Measurements from ENCODE around the gene CHRND. TPM values are rescaled to one million over a fixed set of nuclear protein-coding genes. Genes with fewer than 3 reads are reported as not detected.
"Not testable (repeated sequence)": the region's sequence is repeated elsewhere in the genome, so short reads cannot be mapped to it uniquely, and the experiment has no call there.

Gene CHRND
- total RNA-seq, 4 donors from 2014 or later: not detected

DNA sequence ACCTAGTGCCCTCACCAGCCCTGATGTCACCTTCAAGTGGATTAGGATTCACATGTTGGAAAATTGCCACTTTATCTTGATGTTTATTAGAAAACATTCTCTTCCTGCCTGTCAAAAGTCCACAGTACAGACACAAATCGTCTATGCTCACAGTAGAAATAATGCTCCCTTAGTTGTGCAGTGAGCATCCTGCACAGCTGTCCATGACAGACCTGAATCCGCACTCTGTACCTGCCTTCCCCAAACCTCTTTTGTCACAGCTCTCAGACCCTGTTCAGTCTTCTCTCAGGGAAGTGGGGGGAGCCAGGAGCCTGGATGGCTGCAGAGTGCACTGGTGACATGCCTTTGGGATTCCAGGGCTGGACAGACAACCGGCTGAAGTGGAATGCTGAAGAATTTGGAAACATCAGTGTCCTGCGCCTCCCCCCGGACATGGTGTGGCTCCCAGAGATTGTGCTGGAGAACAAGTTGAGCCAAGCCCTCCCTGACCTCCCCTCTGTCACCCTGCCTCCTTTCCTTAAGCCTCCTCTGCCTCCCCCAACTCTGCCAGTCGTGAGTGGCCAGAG is 2.0 kb downstream of the CHRND start:
- Histone ChIP-seq H3K4me1 (peaks cover 0 to 12% (median 6%) of the 10 kb centered on the region in 4 donors), H3K9me3 (no peaks in the 10 kb centered on the region), H3K4me3 (no peak overlapping the region), H3K27me3 (peaks cover 0 to 18% of the 10 kb centered on the region in 2 donors), H3K27ac (no peak overlapping the region), H3K36me3 (no peaks in the 10 kb centered on the region)
- TF ChIP-seq, protein P1, sequence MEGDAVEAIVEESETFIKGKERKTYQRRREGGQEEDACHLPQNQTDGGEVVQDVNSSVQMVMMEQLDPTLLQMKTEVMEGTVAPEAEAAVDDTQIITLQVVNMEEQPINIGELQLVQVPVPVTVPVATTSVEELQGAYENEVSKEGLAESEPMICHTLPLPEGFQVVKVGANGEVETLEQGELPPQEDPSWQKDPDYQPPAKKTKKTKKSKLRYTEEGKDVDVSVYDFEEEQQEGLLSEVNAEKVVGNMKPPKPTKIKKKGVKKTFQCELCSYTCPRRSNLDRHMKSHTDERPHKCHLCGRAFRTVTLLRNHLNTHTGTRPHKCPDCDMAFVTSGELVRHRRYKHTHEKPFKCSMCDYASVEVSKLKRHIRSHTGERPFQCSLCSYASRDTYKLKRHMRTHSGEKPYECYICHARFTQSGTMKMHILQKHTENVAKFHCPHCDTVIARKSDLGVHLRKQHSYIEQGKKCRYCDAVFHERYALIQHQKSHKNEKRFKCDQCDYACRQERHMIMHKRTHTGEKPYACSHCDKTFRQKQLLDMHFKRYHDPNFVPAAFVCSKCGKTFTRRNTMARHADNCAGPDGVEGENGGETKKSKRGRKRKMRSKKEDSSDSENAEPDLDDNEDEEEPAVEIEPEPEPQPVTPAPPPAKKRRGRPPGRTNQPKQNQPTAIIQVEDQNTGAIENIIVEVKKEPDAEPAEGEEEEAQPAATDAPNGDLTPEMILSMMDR (IDR thresholded peaks at IDR 0.05): no peak
- TF ChIP-seq POLR2A (IDR thresholded peaks at IDR 0.05): no peak
- no peak for DNase-seq

DNA sequence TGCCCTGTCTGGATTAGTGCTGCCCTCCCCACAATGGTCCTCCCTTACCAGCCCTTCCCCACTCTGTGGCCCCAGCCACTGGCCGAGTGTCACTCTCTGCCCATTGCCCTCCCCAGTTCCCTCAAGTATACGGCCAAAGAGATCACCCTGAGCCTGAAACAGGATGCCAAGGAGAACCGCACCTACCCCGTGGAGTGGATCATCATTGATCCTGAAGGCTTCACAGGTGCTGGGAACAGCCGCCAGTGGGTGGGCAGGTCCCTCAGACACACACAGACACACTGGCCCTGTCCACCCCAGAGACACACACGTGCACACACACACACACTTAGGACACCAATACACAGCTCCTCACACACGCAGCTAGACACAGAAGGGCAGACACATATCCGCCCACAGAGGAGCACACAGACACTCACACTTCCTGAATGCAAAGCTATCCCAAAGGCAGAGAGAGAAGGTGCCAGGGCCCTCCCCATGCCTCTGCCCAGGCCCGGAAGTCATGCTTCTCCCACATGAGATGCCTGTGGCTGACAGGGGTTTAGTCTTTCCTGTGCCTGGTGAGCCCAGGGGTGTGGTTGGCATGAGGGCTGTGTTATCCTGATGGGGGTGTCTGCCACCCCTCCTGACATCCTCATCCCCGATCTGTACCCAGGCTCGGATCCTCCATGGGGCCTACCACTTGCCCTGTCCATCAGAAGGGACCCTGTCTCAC is 2.9 kb downstream of the CHRND start:
- Histone ChIP-seq H3K36me3 (no peaks in the 10 kb centered on the region), H3K4me3 (no peak overlapping the region), H3K4me1 (peaks cover 0 to 6% (median 2%) of the 10 kb centered on the region in 4 donors), H3K27ac (no peak overlapping the region), H3K9me3 (no peaks in the 10 kb centered on the region), H3K27me3 (peaks cover 0 to 9% of the 10 kb centered on the region in 2 donors)
- peak in 1 of 3 donors; percentile 37 for DNase-seq
- TF ChIP-seq POLR2A (IDR thresholded peaks at IDR 0.05): no peak
- TF ChIP-seq, protein P1 (IDR thresholded peaks at IDR 0.05): no peak

- Histone ChIP-seq H3K9me3 (no peaks in the 10 kb centered on the region), H3K36me3 (no peaks in the 10 kb centered on the region), H3K4me1 (no peaks in the 10 kb centered on the region), H3K4me3 (no peak overlapping the region), H3K27me3 (no peaks in the 10 kb centered on the region), H3K27ac (no peak overlapping the region)
- TF ChIP-seq, protein P1 (IDR thresholded peaks at IDR 0.05): no peak
- TF ChIP-seq POLR2A (IDR thresholded peaks at IDR 0.05): no peak
- peak in 1 of 3 donors; percentile 37 for DNase-seq
These were observed 4.0 kb downstream of the CHRND start for GRCh38 chr2:232529806-232530547.

GRCh38 chr2:232530626-232531260 is 4.8 kb downstream of the CHRND start:
- H3K27me3 ChIP-seq: no peaks in the 10 kb centered on the region
- no peak overlapping the region for H3K27ac ChIP-seq
- no peaks in the 10 kb centered on the region for H3K4me1 ChIP-seq
- no peak for TF ChIP-seq POLR2A (IDR thresholded peaks at IDR 0.05)
- TF ChIP-seq, protein P1 (IDR thresholded peaks at IDR 0.05): no peak
- H3K36me3 ChIP-seq: no peaks in the 10 kb centered on the region
- peak in 1 of 3 donors; percentile 19 for DNase-seq
- no peak overlapping the region for H3K4me3 ChIP-seq
- peaks cover 0 to 2% (median 0%) of the 10 kb centered on the region in 4 donors for H3K9me3 ChIP-seq

- Histone ChIP-seq H3K27ac (no peak overlapping the region), H3K4me1 (no peaks in the 10 kb centered on the region), H3K4me3 (no peak overlapping the region), H3K27me3 (no peaks in the 10 kb centered on the region), H3K9me3 (peaks cover 0 to 9% (median 2%) of the 10 kb centered on the region in 4 donors), H3K36me3 (no peaks in the 10 kb centered on the region)
- TF ChIP-seq, protein P1 (IDR thresholded peaks at IDR 0.05): no peak
- TF ChIP-seq POLR2A (IDR thresholded peaks at IDR 0.05): no peak
- peak in 1 of 3 donors; percentile 26 for DNase-seq
These were observed 6.5 kb downstream of the CHRND start for GRCh38 chr2:232532419-232532818.

DNA sequence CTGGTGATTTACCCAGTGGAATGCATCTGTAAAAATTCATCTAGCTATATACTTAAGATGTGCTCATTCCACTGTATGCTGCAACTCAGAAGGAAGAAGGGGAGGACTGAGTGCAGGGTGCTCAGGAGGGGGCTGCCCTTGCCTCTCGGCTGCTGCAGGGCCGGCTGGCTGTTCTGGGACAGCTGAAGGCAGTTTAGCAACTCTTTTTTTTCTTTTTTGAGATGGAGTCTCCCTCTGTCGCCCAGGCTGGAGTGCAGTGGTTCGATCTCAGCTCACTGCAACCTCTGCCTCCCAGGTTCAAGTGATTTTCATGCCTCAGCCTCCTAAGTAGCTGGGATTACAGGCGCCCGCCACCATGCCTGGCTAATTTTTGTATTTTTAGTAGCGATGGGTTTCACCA is 6.9 kb downstream of the CHRND start:
- not testable (repeated sequence) for H3K9me3 ChIP-seq, H3K27ac ChIP-seq, H3K4me1 ChIP-seq, H3K4me3 ChIP-seq, H3K36me3 ChIP-seq, DNase-seq, H3K27me3 ChIP-seq
